Esophagus squamous epithelium (tissue), 4 donors: ENCODE results near the gene SYNRG.

Experiments used
- POLR2A ChIP-seq, 4 donors: fragments of 450-650 bp; IDR thresholded peaks; one replicate each; pipeline ENCODE4 v1.6.1; 2017; ENCODE audit warnings: antibody characterized with exemption in 4 of 4, mild to moderate bottlenecking in 4 of 4, moderate library complexity in 3 of 4
- TF ChIP-seq, protein P1 (sequence below), 6 experiments: fragments of 450-650 bp in 4 of 6; fragments of 200-600 bp in 2 of 6; sonication (generic) in 2 of 6; IDR thresholded peaks; one replicate each; pipeline ENCODE4 v1.5.1; 2016 to 2019; ENCODE audit warnings: antibody characterized with exemption in 6 of 6, mild to moderate bottlenecking in 4 of 6, moderate library complexity in 4 of 6

DNA sequence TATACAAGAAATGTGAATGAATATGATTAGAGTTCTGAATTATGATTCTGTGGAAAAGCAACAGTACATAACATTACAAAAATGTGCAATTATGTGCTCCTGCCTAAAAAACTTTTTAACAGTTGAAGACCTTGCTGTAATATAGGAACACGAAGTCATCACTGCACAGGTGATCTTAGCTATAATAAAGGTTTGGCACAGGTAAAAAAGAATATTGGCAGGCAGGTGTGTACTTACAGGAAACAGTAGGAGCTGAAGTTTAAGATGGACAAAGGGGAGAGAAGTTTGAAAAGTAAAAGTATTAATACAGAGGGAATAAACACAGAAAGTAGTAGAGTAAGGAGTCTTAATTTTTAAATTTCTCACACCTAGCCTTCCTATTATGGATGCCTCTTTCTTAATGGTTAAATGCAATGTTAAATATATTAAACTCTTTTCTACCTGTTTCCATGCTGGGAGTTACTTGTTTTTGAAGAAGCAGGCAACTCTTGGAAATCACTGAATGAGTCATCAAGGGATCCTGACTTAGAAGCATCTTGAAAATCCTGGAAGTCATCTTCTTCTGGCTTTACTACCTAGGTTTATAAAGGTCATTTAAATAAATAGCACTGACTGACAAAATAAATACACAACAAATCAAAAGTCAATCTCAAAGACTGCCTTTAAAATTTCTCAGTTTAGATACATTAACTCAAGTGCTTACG, 40.7 kb downstream of the SYNRG start:
- TF ChIP-seq, protein P1, sequence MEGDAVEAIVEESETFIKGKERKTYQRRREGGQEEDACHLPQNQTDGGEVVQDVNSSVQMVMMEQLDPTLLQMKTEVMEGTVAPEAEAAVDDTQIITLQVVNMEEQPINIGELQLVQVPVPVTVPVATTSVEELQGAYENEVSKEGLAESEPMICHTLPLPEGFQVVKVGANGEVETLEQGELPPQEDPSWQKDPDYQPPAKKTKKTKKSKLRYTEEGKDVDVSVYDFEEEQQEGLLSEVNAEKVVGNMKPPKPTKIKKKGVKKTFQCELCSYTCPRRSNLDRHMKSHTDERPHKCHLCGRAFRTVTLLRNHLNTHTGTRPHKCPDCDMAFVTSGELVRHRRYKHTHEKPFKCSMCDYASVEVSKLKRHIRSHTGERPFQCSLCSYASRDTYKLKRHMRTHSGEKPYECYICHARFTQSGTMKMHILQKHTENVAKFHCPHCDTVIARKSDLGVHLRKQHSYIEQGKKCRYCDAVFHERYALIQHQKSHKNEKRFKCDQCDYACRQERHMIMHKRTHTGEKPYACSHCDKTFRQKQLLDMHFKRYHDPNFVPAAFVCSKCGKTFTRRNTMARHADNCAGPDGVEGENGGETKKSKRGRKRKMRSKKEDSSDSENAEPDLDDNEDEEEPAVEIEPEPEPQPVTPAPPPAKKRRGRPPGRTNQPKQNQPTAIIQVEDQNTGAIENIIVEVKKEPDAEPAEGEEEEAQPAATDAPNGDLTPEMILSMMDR (IDR thresholded peaks at IDR 0.05) = no peak
- TF ChIP-seq POLR2A (IDR thresholded peaks at IDR 0.05) = no peak
